T-helper 17 cell (primary cell): Measurements from ENCODE around the gene TEF. TPM values are rescaled to one million over a fixed set of nuclear protein-coding genes. Genes with fewer than 3 reads are reported as not detected.

ENCODE experiments used
- ATAC-seq: fragments of 150-1000 bp; cut with Tn5 transposase; 2 replicates; pipeline ENCODE4 v1.10.0; 2021; ENCODE audit warnings: mild to moderate bottlenecking, moderate library complexity
- DNase-seq, 3 donors: peaks; one replicate each; pipeline versions ENCODE4 v3.0.0 to v3.0.0-alpha.2; 2020 to 2021
- H3K9me3 ChIP-seq: one replicate; pipeline ENCODE4 v1.7.0; 2013; ENCODE audit warnings: low read length, mild to moderate bottlenecking; ENCODE audit not compliant: control insufficient read depth, poor library complexity, severe bottlenecking
- H3K27ac Mint-ChIP-seq: one replicate; pipeline ENCODE4 v1.8.0; 2022; ENCODE audit warnings: mild to moderate bottlenecking, moderate library complexity, mixed read lengths
- H3K27me3 Mint-ChIP-seq: one replicate; pipeline ENCODE4 v1.8.0; 2022; ENCODE audit warnings: mixed read lengths
- H3K36me3 Mint-ChIP-seq: one replicate; pipeline ENCODE4 v1.8.0; 2022; ENCODE audit warnings: low read depth, mixed read lengths
- H3K4me1 Mint-ChIP-seq: one replicate; pipeline ENCODE4 v1.8.0; 2022; ENCODE audit warnings: mild to moderate bottlenecking, mixed read lengths
- H3K4me3 Mint-ChIP-seq: one replicate; pipeline ENCODE4 v1.8.0; 2022; ENCODE audit warnings: mild to moderate bottlenecking, moderate library complexity, mixed read lengths
- total RNA-seq, 4 donors: library from RNA in 2 of 4; stranded (reverse) in 2 of 4; gene quantifications; one replicate each; pipeline ENCODE4 v1.2.3 and lab custom pipeline; 2022 to 2026

The TEF gene
- total RNA-seq, 2 donors from 2014 or later = 4.8 to 7.4 TPM

GRCh38 chr22:41403532-41404318 is 22.0 kb downstream of the TEF start:
- H3K27me3 Mint-ChIP-seq = no peaks in the 10 kb centered on the region
- H3K9me3 ChIP-seq = no peaks in the 10 kb centered on the region
- H3K4me3 Mint-ChIP-seq = no peak overlapping the region
- H3K4me1 Mint-ChIP-seq = peaks cover 3% of the 10 kb centered on the region
- DNase-seq (peak; percentile 58 to 75 (median 67)), ATAC-seq (peak; percentile 99)
- H3K27ac Mint-ChIP-seq = no peak overlapping the region
- no peaks in the 10 kb centered on the region for H3K36me3 Mint-ChIP-seq

GRCh38 chr22:41405588-41405987 is 23.8 kb downstream of the TEF start:
- Mint-ChIP-seq H3K27ac (no peak overlapping the region), H3K36me3 (no peaks in the 10 kb centered on the region), H3K4me3 (peak overlapping the region; percentile 31), H3K4me1 (peaks cover 6% of the 10 kb centered on the region), H3K27me3 (no peaks in the 10 kb centered on the region)
- no peaks in the 10 kb centered on the region for H3K9me3 ChIP-seq
- DNase-seq (no peak), ATAC-seq (no peak)

GRCh38 chr22:41406410-41406809 is 24.7 kb downstream of the TEF start:
- no peak overlapping the region for H3K4me3 Mint-ChIP-seq
- H3K36me3 Mint-ChIP-seq = no peaks in the 10 kb centered on the region
- no peak for ATAC-seq
- DNase-seq = no peak
- H3K27me3 Mint-ChIP-seq = no peaks in the 10 kb centered on the region
- peaks cover 9% of the 10 kb centered on the region for H3K4me1 Mint-ChIP-seq
- no peak overlapping the region for H3K27ac Mint-ChIP-seq
- no peaks in the 10 kb centered on the region for H3K9me3 ChIP-seq

- ATAC-seq (no peak), DNase-seq (no peak)
- Mint-ChIP-seq H3K27ac (no peak overlapping the region), H3K4me3 (no peak overlapping the region), H3K36me3 (no peaks in the 10 kb centered on the region), H3K4me1 (peaks cover 14% of the 10 kb centered on the region), H3K27me3 (no peaks in the 10 kb centered on the region)
- H3K9me3 ChIP-seq = no peaks in the 10 kb centered on the region
Observed at GRCh38 chr22:41407433-41407832, 25.7 kb downstream of the TEF start.

DNA sequence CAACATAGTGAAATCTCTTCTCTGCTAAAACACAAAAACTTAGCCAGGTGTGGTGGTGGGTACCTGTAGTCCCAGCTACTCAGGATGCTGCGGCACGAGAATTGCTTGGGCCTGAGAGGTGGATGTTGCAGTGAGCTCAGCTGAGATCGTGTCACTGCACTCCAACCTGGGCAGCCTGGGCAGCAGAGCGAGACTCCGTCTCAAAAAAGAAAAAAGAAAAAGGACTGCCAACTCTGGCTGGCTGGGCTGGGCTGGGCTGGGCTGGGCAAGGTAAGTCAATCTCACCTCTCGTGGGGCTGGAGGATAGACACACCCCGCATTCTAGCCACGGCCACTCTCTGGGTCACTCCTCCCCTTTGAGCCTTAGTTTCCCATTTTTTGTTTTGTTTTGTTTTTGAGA is 26.9 kb downstream of the TEF start:
- Mint-ChIP-seq H3K4me1 (peaks cover 18% of the 10 kb centered on the region), H3K36me3 (peaks cover 3% of the 10 kb centered on the region), H3K4me3 (no peak overlapping the region), H3K27me3 (no peaks in the 10 kb centered on the region), H3K27ac (no peak overlapping the region)
- no peaks in the 10 kb centered on the region for H3K9me3 ChIP-seq
- ATAC-seq = no peak
- DNase-seq = no peak

- Mint-ChIP-seq H3K27me3 (no peaks in the 10 kb centered on the region), H3K27ac (peak overlapping the region; percentile 95), H3K4me1 (peaks cover 24% of the 10 kb centered on the region), H3K4me3 (peak overlapping the region; percentile 50), H3K36me3 (peaks cover 3% of the 10 kb centered on the region)
- H3K9me3 ChIP-seq = no peaks in the 10 kb centered on the region
- ATAC-seq (no peak), DNase-seq (no peak)
Observed at GRCh38 chr22:41410311-41410751, 28.6 kb downstream of the TEF start.

DNA sequence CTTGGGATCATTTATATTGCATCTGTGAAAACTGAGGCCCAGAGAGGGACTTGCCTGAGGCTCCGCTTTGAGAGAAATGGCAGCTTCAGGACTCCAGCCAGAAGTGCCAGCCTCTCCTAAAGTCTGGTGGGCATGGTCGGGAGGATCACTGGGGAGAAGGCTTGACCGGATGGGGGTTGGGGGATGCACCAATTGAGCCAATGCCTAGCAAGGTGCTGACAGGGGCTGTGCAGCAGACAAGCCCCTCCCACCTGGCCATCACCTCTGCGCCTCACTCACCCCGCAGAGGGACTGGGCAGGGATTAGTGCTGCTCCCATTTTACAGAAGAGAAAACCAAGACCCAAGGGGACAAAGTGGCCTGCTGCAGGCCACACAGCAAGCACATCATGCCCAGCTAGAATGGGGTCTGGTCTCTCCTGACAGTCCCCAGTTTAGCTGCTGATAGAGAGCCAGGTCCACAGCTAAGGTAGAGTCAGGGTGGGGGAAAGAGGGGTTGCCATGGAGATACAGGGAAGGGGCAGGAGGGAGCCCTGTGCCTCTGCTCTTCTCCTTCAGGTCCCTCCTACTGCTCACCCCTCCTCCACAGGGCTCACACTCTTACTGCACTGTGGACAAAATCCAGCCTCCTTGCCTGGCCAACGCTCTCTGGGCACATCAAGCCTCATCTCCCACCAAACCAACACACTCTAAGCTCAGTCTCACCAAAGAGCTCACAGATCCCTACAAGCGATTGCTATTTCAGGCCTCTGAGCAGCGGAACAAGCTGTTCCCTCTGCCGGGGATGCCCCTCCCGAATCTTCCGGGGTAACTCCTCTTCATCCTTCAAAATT is 29.5 kb downstream of the TEF start:
- peaks cover 3% of the 10 kb centered on the region for H3K36me3 Mint-ChIP-seq
- no peaks in the 10 kb centered on the region for H3K27me3 Mint-ChIP-seq
- peak overlapping the region; percentile 95 for H3K27ac Mint-ChIP-seq
- H3K9me3 ChIP-seq = no peaks in the 10 kb centered on the region
- DNase-seq (no peak), ATAC-seq (no peak)
- H3K4me3 Mint-ChIP-seq = peak overlapping the region; percentile 47
- peaks cover 27% of the 10 kb centered on the region for H3K4me1 Mint-ChIP-seq

DNA sequence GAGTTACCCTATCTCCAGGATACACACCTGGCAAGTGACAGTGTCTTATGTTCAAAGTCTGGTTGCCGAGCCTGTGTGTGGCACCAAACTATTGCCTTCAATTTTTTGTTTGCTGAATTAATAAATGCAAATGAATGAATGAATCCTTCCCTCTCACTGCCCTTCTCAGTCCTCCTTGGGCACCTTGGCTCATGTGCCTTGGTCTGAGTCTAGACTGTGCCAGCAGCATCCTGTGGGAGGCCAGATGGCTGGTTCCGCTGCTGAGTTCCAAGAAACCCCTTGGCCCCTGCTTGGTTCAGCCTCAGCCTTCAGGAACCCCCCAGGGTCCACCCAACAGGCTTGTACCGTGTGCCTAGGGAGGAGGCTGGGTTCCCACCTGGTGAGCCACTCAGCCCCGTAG is 33.8 kb downstream of the TEF start:
- DNase-seq (no peak), ATAC-seq (no peak)
- no peak overlapping the region for H3K4me3 Mint-ChIP-seq
- peaks cover 26% of the 10 kb centered on the region for H3K4me1 Mint-ChIP-seq
- no peaks in the 10 kb centered on the region for H3K9me3 ChIP-seq
- peaks cover 3% of the 10 kb centered on the region for H3K36me3 Mint-ChIP-seq
- H3K27ac Mint-ChIP-seq = peak overlapping the region; percentile 99
- no peaks in the 10 kb centered on the region for H3K27me3 Mint-ChIP-seq

DNA sequence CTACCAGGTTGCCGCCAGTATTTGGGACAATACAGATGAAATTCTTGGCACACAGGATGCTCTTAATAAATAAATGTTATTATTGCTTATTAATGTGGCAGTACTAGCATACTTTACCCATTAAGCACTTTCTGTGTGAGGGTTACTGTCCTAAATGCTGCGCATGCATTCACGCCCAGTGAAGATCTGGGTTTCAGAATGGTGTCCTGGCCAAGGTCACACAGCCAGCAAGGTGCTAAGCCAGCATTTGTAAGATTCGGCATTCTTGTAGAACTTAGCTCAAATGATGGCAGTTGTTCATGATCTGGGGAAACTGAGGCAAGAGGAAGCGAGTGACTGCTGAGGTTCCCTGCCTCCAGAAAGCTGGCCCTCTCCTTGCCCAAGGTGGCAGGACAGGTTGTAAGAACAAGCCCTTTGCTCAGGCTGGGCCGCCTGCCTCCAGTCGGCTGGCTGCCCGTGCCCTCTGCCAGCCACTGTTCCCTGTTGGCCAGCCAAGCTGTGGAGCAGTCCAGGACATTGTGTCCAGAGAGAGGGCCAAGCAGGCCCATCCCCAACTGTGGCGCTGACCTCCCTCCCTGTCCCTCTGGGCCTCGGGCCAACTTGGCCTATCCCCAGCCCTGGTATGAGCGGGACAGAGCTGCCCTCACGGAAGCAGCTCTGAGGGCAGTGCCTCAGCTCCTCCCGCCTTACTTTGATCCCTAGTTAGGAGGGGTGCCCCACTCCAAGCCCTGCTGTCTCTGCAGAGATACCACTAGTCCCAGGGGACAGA is 36.1 kb downstream of the TEF start:
- DNase-seq = no peak
- no peaks in the 10 kb centered on the region for H3K9me3 ChIP-seq
- Mint-ChIP-seq H3K36me3 (peaks cover 3% of the 10 kb centered on the region), H3K4me3 (no peak overlapping the region), H3K27me3 (no peaks in the 10 kb centered on the region), H3K4me1 (peaks cover 18% of the 10 kb centered on the region), H3K27ac (no peak overlapping the region)
- no peak for ATAC-seq

GRCh38 chr22:41418717-41419116 is 37.0 kb downstream of the TEF start:
- H3K4me3 Mint-ChIP-seq = no peak overlapping the region
- H3K4me1 Mint-ChIP-seq = peaks cover 16% of the 10 kb centered on the region
- DNase-seq (no peak), ATAC-seq (no peak)
- H3K27me3 Mint-ChIP-seq = no peaks in the 10 kb centered on the region
- H3K9me3 ChIP-seq = no peaks in the 10 kb centered on the region
- no peaks in the 10 kb centered on the region for H3K36me3 Mint-ChIP-seq
- H3K27ac Mint-ChIP-seq = no peak overlapping the region

- peak; percentile 95 for ATAC-seq
- Mint-ChIP-seq H3K4me3 (peak overlapping the region; percentile 65), H3K4me1 (peaks cover 17% of the 10 kb centered on the region), H3K36me3 (no peaks in the 10 kb centered on the region), H3K27me3 (no peaks in the 10 kb centered on the region), H3K27ac (peak overlapping the region; percentile 90)
- no peaks in the 10 kb centered on the region for H3K9me3 ChIP-seq
- DNase-seq = peak in 1 of 3 donors; percentile 23
Observed at GRCh38 chr22:41425660-41426365, 44.1 kb downstream of the TEF start.

- DNase-seq = no peak
- no peak for ATAC-seq
- H3K27ac Mint-ChIP-seq = peak overlapping the region; percentile 74
- peaks cover 2% of the 10 kb centered on the region for H3K36me3 Mint-ChIP-seq
- H3K4me1 Mint-ChIP-seq = peaks cover 22% of the 10 kb centered on the region
- H3K27me3 Mint-ChIP-seq = no peaks in the 10 kb centered on the region
- no peaks in the 10 kb centered on the region for H3K9me3 ChIP-seq
- no peak overlapping the region for H3K4me3 Mint-ChIP-seq
Observed at GRCh38 chr22:41429232-41429950, 47.6 kb downstream of the TEF start.
